Nephron progenitor cell (in vitro differentiated cells): ENCODE measurements around the gene DUSP6.

Source experiments
- DNase-seq: peaks from one replicate; pipeline ENCODE4 v3.0.0; 2021
- H3K27ac Mint-ChIP-seq: 2 replicates; pipeline ENCODE4 v1.8.0; 2021; ENCODE audit warnings: mild to moderate bottlenecking, moderate library complexity, mixed read lengths
- H3K27me3 Mint-ChIP-seq: 2 replicates; pipeline ENCODE4 v1.8.0; 2021; ENCODE audit warnings: mild to moderate bottlenecking, low read depth, mixed read lengths; ENCODE audit not compliant: poor library complexity
- H3K36me3 Mint-ChIP-seq: 2 replicates; pipeline ENCODE4 v1.8.0; 2021; ENCODE audit warnings: low read depth, mixed read lengths
- H3K4me1 Mint-ChIP-seq: 2 replicates; pipeline ENCODE4 v1.8.0; 2021; ENCODE audit warnings: mixed read lengths
- H3K4me3 Mint-ChIP-seq: 2 replicates; pipeline ENCODE4 v1.8.0; 2021; ENCODE audit warnings: mild to moderate bottlenecking, moderate library complexity, mixed read lengths
- H3K9me3 Mint-ChIP-seq: 2 replicates; pipeline ENCODE4 v1.8.0; 2021; ENCODE audit warnings: mild to moderate bottlenecking, moderate library complexity, mixed read lengths
- CTCF ChIP-seq: fragments of 200-600 bp; sonication (generic); IDR thresholded peaks from 2 replicates; pipeline ENCODE4 v1.5.0; 2021; ENCODE audit warnings: antibody characterized with exemption

DUSP6 gene

GRCh38 chr12:89384807-89385206 lies 32.5 kb upstream of the DUSP6 start:
- peaks cover 61% of the 10 kb centered on the region for H3K4me1 Mint-ChIP-seq
- H3K27ac Mint-ChIP-seq: peak overlapping the region; percentile 98
- no peak for DNase-seq
- H3K36me3 Mint-ChIP-seq: no peaks in the 10 kb centered on the region
- peaks cover 12% of the 10 kb centered on the region for H3K27me3 Mint-ChIP-seq
- H3K4me3 Mint-ChIP-seq: peak overlapping the region; percentile 29
- no peaks in the 10 kb centered on the region for H3K9me3 Mint-ChIP-seq
- no peak for TF ChIP-seq CTCF

- H3K4me3 Mint-ChIP-seq: peak overlapping the region; percentile 67
- peak; percentile 18 for DNase-seq
- H3K27me3 Mint-ChIP-seq: peaks cover 8% of the 10 kb centered on the region
- TF ChIP-seq CTCF: no peak
- peak overlapping the region; percentile 98 for H3K27ac Mint-ChIP-seq
- no peaks in the 10 kb centered on the region for H3K36me3 Mint-ChIP-seq
- no peaks in the 10 kb centered on the region for H3K9me3 Mint-ChIP-seq
- peaks cover 64% of the 10 kb centered on the region for H3K4me1 Mint-ChIP-seq
Observed at GRCh38 chr12:89384050-89384758, 31.9 kb upstream of the DUSP6 start.

GRCh38 chr12:89383235-89384049 lies 31.1 kb upstream of the DUSP6 start:
- Mint-ChIP-seq H3K36me3 (peaks cover 8% of the 10 kb centered on the region), H3K27me3 (peaks cover 8% of the 10 kb centered on the region), H3K9me3 (no peaks in the 10 kb centered on the region), H3K27ac (peak overlapping the region; percentile 98), H3K4me3 (peak overlapping the region; percentile 67), H3K4me1 (peaks cover 67% of the 10 kb centered on the region)
- no peak for DNase-seq
- TF ChIP-seq CTCF: no peak

DNA sequence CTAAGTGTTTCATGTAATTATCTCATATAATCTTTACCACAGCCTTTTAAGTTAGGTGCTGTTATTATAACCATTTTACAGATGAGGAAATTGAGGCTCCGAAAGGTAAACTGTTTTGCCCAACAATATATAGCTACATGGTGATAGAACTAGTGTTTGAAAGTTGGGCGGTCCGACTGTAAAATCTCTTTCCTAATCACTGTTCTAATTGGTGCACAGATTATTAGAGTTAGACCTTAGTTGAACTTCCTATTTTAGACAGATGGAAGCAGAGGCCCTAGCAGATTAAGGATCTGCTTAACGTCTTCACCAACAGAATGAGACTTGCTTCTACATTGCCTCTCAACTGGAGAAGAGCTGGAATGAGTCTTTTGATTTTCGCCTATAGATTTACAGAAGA lies 30.0 kb upstream of the DUSP6 start:
- Mint-ChIP-seq H3K9me3 (peaks cover 4% of the 10 kb centered on the region), H3K27me3 (peaks cover 8% of the 10 kb centered on the region), H3K27ac (no peak overlapping the region), H3K4me3 (no peak overlapping the region), H3K36me3 (peaks cover 19% of the 10 kb centered on the region), H3K4me1 (peaks cover 66% of the 10 kb centered on the region)
- DNase-seq: no peak
- no peak for TF ChIP-seq CTCF

- TF ChIP-seq CTCF: no peak
- Mint-ChIP-seq H3K4me1 (peaks cover 44% of the 10 kb centered on the region), H3K4me3 (no peak overlapping the region), H3K36me3 (peaks cover 38% of the 10 kb centered on the region), H3K9me3 (peaks cover 9% of the 10 kb centered on the region), H3K27ac (peak overlapping the region; percentile 88), H3K27me3 (peaks cover 8% of the 10 kb centered on the region)
- no peak for DNase-seq
Observed at GRCh38 chr12:89379839-89380467, 27.7 kb upstream of the DUSP6 start.
